ENCODE data around the gene PLEKHG5. TPM values are rescaled to one million over a fixed set of nuclear protein-coding genes. Genes with fewer than 3 reads are reported as not detected.
"Not testable (repeated sequence)": the region's sequence is repeated elsewhere in the genome, so short reads cannot be mapped to it uniquely, and the experiment has no call there.

The PLEKHG5 gene
- total RNA-seq, 1 donor from 2014 or later = 17.9 TPM

- peak; percentile 44 to 65 for DNase-seq (ENCODE audit: low read depth in 2 of 2)
Measured at GRCh38 chr1:6497215-6497866, 5.9 kb upstream of the PLEKHG5 start.

DNA sequence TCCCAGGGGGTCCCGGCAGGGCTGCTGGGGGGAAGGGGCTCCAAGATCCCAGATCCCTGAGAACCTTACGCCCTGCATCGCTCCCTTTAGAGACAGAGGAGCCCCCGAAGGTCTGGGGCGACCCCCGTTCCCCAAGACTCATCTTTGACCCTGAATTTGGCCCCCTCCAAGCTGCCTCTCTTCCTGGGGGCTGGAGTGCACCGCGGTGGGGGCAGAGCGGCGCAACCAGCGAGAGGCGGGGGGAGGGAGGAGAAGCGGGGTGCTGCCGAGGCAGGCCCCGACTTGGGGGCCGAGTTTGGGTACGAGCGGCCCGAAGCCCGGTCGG, 5.4 kb upstream of the PLEKHG5 start:
- DNase-seq (ENCODE audit: low read depth in 2 of 2) = no peak

- DNase-seq (ENCODE audit: low read depth in 2 of 2) = no peak
Measured at GRCh38 chr1:6496365-6496721, 4.9 kb upstream of the PLEKHG5 start.

- no peak for DNase-seq (ENCODE audit: low read depth in 2 of 2)
Measured at GRCh38 chr1:6495540-6496364, 4.3 kb upstream of the PLEKHG5 start.

DNA sequence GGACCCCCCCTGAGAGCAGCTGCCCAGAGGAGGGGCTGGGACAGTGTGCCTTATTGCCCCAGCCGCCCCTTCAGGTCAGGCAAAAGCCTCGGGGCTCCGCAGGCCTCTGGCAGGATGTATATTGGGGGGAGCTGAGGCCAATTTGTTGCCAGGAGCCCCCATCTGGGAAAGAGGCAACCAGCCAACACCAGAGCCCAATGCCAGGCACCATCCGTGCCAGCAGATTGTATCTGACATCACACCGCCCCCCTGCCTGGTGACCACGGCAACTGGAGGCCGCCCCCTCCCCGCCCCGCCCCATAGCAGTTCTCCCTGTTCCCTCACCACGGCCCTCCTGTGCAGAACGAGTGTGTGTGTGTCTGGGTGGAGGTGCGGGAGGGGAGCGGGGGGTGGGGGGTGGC, 3.6 kb upstream of the PLEKHG5 start:
- no peak for DNase-seq (ENCODE audit: low read depth in 2 of 2)

DNA sequence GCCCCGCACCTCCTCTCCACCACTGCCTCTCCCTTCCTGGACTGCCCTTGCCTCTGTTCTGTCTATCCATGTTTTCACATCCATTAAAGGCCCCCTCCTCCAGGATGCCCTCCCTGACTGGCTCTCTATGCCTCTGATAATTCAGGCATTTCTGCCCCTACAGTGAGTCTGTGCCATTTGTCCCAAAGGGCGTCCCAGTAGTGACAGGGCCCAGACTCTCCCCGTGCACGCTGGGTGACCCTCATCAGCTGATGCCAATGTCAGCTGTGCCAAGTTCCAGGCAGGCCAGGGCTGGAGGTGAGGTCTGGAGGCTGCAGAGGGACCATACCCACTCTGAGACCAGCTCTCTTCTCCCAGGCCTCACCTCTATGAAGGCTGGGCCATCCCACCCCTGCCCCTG, 3.2 kb upstream of the PLEKHG5 start:
- no peak for DNase-seq (ENCODE audit: low read depth in 2 of 2)

GRCh38 chr1:6493834-6494223, 2.4 kb upstream of the PLEKHG5 start:
- not testable (repeated sequence) for DNase-seq (ENCODE audit: low read depth in 2 of 2)

DNA sequence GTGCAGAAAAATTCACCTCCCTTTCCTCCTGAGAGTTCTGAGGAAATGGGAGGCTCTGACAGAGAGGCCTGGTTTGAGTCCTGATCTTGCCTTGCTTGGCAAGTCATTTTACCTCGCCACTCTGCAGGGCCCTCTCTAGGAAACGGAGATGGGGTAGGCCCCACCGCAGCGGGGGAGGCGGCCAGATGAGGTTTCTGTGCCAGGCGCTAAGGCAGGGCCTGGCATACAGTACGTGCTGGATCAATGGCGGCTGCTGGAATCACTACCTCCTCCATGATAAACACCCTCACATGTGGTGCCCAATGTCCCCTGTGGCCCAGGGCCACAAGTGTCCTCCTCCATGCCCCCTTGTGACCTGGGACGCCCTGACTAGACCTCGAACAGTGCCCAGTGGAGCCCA, 499 bp upstream of the PLEKHG5 start:
- DNase-seq (ENCODE audit: low read depth in 2 of 2) = no peak

- DNase-seq (ENCODE audit: low read depth in 2 of 2) = no peak
Measured at GRCh38 chr1:6491081-6491449, 402 bp downstream of the PLEKHG5 start.

GRCh38 chr1:6490181-6491080, 1.0 kb downstream of the PLEKHG5 start:
- peak; percentile 75 for DNase-seq (ENCODE audit: low read depth in 2 of 2)

GRCh38 chr1:6489799-6490180, 1.7 kb downstream of the PLEKHG5 start:
- peak; percentile 78 to 83 for DNase-seq (ENCODE audit: low read depth in 2 of 2)

DNA sequence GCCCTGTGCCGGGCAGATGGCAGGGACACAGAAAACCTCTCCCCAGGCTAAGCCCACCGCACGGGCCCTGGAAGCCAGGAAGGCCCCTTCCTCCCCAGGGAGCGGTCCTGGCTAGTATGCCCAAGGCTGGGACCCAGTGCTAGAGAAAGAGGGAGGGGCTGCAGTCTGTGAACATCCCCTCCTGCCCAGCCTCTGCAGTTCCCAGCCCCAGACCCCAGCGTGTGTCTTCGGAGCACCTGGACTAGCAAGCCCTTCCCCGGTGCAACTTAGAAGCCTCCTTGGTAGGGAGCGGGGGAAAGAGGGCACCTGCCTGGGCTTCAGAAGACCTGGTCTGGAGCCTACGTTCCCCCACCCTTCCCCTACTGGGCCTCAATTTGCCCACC, 2.1 kb downstream of the PLEKHG5 start:
- DNase-seq (ENCODE audit: low read depth in 2 of 2) = no peak

- no peak for DNase-seq (ENCODE audit: low read depth in 2 of 2)
Measured at GRCh38 chr1:6488602-6489382, 2.7 kb downstream of the PLEKHG5 start.

DNA sequence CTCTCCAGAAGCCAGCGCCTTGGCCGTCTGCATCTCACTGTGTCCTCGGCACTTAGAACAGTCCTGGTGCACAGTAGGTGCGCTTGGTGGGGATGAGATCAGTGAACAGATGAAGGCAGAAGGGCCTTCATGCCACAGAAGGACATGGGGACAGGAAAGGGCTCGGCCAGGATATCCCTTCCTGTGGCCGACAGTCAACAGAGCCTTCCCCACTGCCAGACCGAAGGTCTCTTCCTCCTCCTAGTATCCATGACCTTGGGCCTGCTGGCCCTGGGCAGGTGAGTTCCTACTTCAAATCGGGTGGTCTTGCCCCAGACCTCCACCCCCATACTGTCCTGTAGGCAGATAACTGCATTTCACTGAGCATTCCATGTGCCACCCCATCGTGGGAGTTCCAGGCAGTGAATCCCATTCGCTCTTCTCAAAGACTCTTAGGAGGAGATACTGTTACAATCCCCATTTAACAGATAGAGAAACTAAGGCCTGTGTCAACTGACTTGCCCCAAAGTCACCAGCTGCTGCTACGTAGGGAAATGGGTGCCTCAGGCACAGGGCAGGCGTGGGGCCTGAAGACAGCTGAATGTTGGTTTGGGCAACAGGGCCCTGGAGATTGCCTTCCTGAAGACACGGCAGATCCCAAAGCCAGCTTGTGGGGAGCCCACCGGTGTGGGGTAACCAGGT, 3.5 kb downstream of the PLEKHG5 start:
- no peak for DNase-seq (ENCODE audit: low read depth in 2 of 2)

DNA sequence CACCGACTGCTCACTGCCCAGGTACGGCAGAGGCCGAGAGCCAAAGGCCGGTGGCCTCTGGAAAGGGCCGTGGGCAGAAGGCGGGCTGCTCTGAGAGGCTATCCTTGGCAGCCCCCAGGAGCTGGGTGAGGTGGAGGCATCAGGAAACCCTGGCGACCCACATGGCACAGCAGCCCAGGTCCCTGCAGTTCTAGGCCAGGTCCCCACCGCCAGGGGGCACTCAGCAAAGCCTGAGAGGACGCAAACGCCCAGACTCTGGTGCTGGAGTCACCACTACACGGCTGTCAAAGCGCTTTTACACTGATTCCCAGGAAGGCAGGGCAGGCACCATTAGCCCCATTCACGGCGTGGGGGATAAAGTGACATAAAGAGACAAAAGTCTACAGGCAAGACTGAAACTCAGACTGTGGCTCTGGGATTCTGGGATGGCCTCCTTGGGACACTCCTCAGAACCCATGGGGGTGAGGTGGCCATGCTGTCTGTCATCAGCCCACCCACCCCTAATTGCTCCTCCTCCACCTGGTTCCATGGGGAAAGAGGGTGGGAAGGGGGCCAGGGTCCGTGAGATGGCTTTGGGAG, 4.9 kb downstream of the PLEKHG5 start:
- peak; percentile 89 to 93 for DNase-seq (ENCODE audit: low read depth in 2 of 2)

GRCh38 chr1:6485168-6486101, 6.0 kb downstream of the PLEKHG5 start:
- DNase-seq (ENCODE audit: low read depth in 2 of 2) = peak; percentile 37 to 42

DNA sequence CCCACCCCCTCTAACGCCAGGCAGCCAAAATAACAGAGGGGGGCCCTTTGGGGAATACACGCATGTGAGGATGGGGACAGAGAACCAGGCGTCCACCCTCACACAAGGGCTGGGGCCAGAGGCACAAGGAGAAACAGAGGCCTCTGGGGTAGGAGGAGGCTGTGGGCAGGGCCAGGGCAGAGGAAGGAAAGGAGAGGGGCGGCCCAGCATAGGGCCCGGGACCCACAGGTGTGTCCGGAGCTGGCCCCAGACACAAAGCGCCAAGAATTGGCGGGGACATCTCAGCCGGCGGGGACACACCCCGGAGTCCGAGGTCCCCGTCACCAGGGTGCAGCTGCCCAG, 6.7 kb downstream of the PLEKHG5 start:
- peak in 1 of 2 donors; percentile 31 for DNase-seq (ENCODE audit: low read depth in 2 of 2)

DNA sequence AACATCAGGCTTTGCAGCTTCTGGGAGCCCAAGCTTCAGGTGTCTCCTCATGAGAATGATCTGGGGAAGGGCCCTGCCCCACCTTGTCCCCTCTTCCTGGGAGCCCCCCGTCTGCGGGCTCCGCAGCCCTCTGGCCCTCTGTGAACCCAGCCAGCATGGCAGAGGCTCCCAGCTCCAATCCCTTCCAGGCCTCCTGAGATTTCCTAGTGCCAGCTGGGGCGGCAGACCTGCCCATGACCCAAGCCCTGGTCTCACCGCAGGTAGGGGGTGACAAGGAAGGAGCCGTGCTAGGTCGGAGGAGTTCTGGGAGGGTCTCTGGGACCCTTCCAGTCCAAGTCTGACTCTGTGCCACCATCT, 7.7 kb downstream of the PLEKHG5 start:
- DNase-seq (ENCODE audit: low read depth in 2 of 2) = no peak

DNA sequence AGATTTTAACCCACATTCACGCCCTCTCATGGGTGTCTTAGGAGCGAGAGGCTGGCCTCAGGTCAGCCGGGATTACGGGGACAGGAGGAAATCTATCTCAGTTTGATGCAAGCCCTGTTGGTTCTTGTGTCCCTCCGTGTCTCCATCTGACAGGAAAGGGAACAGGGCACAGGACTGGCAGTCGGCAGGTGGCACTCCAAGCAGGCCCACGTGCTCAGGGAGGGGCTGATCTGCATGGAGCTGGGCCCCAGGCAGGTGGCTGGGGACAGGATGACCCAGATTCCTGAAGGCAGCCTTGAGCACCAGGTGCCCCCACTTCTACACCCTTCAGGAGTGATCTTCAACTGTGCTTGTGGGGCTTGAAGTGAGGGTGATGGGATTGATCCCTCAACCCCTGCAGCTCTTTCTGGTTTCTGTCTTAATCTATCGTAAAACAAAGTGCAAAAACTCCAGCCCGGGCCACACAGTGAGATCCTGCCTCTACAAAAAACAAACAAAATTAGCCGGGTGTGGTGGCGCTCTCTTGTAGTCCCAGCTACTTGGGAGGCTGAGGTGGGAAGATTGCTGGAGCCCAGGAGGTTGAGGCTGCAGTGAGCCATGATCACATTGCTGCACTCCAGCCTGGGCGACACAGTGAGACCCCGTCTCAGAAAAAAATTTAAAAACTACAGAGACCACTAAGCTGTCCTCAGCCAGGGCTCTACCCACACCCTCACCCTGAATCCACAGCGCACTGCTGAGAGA, 8.3 kb downstream of the PLEKHG5 start:
- no peak for DNase-seq (ENCODE audit: low read depth in 2 of 2)

All from lung microvascular endothelial cell (primary cell).